GM19328 (cell line): ENCODE results near the gene OR5M11.
"Not testable (repeated sequence)": the region's sequence is repeated elsewhere in the genome, so short reads cannot be mapped to it uniquely, and the experiment has no call there.

Experiments used
- ATAC-seq: cut with Tn5 transposase; IDR thresholded peaks from one replicate; pipeline ENCODE4 v1.9.1; 2021; ENCODE audit warnings: mild to moderate bottlenecking, moderate library complexity; ENCODE audit not compliant: unreplicated experiment

The OR5M11 gene

DNA sequence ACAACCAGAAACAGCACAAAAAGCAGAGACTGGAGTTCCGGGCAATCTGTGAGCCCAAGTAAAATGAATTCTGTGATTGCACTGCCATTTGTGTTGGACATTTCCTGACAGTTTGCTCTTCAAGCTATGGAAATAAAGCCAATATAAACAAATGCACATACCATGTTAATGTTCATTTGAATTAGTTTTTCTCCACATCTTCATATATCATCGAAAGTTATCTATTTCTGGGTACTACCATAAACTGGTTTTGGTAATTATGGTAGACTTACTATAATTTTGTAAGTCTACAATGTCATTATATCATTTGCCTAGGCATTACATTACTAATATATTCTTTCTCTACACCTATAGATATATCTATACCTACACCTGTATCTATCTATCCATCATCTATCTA lies at the start of gene OR5M11:
OR5M11 (minus strand) TSS at position 101 of the 400 bp plus-strand sequence; CDS start at position 101, 0 bp downstream.
- no peak for ATAC-seq

DNA sequence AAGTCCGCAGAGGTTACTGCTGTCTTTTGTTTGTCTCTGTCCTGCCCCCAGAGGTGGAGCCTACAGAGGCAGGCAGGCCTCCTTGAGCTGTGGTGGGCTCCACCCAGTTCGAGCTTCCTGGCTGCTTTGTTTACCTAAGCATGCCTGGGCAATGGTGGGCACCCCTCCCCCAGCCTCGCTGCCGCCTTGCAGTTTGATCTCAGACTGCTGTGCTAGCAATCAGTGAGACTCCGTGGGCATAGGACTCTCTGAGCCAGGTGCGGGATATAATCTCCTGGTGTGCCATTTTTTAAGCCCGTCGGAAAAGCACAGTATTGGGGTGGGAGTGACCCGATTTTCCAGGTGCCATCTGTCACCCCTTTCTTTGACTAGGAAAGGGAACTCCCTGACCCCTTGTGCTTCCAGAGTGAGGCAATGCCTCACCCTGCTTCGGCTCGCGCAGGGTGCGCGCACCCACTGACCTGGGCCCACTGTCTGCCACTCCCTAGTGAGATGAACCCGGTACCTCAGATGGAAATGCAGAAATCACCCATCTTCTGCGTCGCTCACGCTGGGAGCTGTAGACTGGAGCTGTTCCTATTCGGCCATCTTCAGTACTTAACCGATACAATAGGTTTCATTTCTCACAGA lies 49.1 kb upstream of the OR5M11 start:
- not testable (repeated sequence) for ATAC-seq

DNA sequence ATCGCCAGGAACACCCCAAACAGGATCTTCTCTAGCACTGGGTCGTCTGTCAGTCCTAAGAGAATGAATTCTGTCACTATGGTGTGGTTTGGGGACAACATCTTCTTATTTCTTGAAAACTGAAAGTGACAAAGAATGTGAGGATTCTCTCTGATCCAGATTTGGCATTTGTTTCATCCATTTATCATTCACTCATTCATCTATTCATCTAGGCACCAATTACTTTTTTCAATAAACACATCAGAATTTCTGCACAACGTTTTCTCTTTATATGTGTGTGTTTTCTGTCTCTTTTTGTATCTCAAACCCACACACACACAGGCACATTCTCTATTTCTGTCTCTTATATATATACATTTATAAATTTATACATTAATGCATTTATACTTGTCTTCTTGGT lies 34.6 kb upstream of the OR5M11 start, which contains the start of gene OR5M10:
OR5M10 (minus strand) TSS at position 101 of the 400 bp plus-strand sequence; CDS start at position 101, 0 bp downstream.
- ATAC-seq, result no peak

DNA sequence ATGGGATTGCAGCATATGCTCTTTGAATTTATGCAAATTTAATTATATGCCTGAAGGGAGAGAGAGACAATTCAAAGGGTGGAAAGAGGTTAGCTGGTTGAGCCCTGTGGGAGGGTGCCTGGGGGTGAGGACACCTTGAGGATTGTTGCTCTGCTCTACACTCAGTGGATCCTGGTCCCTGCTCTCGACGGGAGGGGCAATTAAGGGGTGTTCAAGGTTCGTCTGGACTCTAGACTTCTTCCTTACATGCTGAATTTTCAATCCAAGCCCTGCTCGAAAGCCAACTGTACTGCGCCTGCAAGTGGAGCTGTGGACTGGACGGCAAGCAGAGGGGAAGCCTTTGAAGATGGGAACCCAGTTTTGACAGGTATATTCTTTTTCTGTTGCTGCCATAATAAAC lies 15.5 kb upstream of the OR5M11 start:
- ATAC-seq, result no peak

DNA sequence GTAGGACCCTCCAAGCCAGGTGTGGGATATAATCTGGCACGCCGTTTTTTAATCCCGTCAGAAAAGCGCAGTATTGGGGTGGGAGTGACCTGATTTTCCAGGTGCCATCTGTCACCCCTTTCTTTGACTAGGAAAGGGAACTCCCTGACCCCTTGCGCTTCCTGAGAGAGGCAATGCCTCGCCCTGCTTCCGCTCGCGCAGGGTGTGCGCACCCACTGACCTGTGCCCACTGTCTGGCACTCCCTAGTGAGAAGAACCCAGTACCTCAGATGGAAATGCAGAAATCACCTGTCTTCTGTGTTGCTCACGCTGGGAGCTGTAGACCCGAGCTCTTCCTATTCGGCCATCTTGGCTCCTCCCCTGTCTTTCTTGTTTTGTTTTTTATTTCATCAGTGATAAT lies 11.6 kb upstream of the OR5M11 start:
- not testable (repeated sequence) for ATAC-seq

DNA sequence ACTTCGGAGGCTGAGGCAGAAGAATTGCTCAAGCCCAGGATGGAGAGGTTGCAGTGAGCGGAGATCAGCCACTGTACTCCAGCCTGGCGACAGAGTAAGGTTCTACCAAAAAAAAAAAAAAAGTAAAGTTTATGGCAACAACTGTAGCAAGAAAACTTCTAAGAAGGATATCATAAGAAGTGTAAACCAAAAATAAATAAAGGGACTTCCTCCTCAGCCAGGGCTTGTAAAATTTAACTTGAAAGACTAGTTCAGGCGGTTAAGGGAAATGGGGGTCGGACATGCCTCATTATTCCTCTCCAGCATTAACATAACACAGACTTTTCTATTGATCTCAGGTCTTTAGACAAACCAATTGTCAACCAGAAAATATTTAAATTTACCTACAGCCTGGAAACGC lies 2.5 kb upstream of the OR5M11 start:
- no peak for ATAC-seq

DNA sequence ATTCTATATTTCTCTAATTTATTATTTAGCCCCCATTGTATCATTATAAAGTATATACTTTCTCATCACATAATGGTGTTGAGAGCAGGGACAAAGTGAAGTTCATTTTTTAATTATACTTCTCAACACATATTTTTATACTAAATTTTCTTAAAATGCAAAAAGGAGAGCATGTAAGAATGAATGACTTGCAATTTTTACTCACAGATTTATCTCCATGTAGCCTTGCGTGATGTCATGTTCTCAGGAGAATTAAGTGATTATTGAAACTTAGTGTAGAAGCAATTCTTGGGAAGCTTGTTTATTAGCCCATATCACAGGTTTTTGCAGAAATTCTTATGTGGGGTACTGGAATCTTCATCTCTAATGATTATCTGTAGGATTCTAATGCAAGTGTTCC lies 682 bp upstream of the OR5M11 start:
- no peak for ATAC-seq

DNA sequence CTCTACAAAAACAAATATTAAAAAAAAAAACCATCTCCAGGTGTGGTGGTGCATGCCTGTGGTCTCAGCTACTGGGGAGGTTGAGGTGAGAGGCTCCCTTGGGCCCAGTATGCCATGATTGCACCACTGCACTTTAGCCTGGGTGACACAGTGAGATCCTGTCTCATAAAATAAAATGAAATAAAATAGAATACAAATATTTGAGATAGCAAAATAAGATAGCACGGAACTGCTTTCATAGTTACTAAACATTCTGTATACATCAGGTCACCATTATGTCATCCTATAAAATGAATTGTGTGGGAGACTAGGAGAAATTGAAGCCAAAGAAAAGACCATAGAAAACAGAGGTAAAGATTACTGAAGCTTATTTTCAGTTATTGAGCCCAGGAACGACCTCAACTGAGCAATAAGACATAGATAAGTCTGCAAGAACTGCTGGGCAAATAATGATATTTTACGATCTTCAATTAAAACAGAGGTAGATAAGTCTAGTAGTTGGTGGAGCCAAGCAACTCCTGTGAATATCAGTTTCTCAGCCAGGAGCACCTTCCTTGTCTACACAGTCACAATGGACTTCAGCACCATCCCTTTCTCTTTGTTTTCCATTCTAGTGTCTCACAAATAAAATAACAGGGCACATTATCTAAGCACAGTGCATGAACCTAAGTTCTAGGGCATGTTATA lies 9.9 kb downstream of the OR5M11 start:
- no peak for ATAC-seq

DNA sequence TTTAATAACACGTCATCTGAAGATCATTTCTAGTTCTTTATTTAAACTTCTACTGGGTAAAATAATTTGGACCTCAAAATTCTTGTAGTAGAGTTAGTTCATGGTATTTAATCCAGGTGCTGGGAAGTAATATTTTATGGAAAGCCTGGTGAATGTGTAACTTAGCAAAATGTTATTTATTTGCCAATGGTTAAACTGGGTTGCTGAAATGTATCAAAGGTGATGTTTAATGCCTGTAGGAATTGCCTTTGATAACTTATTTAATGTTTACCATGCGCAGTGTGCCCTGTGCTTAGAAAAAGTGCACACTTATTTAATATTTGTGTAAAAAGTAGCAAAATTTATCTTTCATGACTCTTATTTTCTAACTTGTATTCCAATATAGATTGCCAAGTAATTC lies 11.2 kb downstream of the OR5M11 start:
- no peak for ATAC-seq

DNA sequence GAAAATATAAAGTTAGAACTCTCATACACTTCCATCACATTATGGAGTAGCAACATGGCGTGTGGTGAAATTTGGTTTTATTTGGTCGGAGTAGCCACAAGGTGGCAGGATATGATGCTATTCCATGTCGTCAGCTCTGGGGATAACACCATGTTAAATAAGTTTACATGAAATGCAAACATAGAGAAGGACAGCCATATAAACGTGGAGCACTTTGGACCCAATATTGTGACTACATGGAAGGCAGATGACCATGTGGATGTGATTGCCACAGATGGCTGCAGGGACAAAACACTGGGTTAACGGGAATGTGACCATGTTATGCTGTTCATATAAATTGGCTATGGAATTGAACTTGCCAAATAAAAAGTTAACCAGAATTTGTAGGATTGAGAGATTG lies 21.0 kb downstream of the OR5M11 start:
- no peak for ATAC-seq

DNA sequence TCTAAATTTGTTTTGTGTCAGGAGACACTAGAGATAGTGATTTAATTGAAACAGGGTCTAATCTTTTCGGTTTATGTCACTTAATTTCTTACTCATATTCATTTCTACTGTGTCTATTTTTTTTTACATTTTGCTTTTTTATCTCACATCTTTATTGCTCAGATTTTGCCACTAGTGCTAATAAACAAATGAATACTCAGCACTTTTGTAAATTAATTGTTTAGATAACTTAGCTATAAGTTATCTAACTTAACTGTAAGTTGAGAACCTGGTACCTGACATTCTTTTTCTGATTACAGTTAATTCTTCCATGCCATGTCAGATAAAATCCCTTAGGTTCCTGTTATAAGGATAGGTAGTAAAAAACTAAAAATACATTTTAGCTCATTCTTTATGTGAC lies 29.8 kb downstream of the OR5M11 start:
- no peak for ATAC-seq

DNA sequence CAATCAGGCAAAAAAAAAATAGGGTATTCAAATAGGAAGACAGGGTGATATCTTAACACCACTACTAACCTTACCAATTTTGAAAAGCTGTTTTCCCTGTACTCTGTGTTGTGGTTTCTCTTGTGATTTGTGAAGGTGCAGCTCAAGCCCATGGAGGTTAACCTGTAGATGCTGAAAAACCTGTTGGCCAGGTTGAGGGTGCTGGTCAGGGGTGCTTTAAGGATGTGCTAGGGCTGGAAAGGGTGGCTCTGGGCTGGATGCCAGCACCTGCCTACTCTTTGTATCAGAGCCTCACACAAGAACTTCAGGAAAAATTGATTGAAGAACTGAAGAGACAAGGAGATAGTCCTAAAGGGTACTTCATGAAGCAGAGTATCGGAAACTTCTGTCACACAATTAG lies 33.6 kb downstream of the OR5M11 start:
- ATAC-seq, result no peak

DNA sequence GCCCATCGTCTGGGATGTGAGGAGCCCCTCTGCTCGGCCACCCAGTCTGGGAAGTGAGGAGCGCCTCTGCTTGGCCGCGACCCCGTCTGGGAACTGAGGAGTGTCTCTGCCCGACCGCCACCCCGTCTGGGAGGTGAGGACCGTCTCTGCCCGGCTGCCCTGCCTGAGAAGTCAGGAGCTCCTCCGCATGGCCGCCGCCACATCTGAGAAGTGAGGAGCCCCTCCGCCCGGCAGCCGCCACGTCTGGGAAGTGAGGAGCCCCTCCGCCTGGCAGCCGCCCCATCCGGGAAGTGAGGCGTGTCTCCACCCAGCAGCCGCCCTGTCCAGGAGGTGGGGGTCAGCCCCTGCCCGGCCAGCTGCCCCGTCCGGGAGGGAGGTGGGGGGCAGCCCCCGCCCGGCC lies 46.0 kb downstream of the OR5M11 start:
- ATAC-seq, result no peak

DNA sequence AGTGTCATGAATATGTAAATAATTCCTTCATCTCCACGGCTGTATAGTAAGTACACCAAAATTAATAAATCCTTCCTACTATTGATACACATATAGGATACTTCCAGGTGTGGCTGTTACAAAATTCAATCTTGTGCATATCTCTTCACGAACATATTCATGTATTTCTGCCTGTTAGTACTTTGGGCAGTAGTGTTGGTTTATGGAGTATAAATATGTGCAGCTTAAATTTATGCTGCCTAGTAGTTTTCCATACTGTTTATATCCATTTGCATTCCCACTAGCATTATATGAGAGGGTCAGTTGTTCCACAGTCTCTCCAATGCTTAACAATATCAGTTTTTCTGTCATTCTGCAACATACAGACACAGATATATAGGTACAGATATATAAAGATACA lies 47.9 kb downstream of the OR5M11 start:
- ATAC-seq, result no peak
